HPDE6-E6E7 (cell line): ENCODE measurements around the gene WRAP73.
"Not testable (repeated sequence)": the region's sequence is repeated elsewhere in the genome, so short reads cannot be mapped to it uniquely, and the experiment has no call there.

Source experiments
- DNase-seq: peaks from one replicate; pipeline ENCODE4 v3.0.0; 2011; ENCODE audit warnings: missing footprints; ENCODE audit errors: extremely low spot score

The WRAP73 gene

DNA sequence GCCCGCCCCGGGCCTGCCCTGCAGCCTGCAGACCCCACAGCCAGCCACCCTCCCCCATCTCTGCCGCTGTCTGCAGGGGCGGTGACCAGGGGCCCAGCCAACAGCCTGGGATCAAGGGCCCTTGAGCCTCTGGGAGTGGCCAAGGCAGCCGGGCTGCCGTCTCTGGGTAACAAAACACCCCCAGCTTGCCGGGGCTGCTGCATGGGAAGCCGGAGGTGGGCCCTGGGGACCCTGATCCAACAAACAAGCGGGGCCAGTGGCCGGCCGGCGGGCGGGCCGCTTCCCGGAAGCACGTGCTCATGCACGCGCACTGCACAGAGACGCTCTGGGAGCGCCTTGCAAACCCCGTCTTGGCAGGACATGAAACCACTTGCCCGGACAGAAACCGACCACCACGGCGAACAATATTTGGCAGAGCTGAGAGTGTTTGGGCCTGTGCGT lies 51.8 kb downstream of the WRAP73 start:
- peak; percentile 50 for DNase-seq

DNA sequence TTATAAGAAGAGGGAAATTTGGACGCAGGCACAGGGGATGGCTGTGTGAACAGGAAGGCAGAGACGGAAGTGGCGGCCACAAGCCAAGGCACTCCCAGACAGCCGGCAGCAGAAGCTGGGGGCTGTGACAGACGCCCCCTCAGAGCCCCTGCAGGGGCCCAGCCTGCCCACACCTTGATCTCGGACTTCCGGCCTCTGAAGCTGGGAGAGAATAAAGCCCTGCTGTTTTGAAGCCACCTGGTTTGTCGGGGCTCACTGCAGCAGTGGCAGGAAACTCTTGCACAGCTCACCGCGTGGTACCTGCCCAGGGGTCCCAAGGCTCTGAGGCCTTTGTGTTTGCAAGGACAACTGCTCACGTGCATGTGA lies 52.3 kb downstream of the WRAP73 start:
- no peak for DNase-seq

DNA sequence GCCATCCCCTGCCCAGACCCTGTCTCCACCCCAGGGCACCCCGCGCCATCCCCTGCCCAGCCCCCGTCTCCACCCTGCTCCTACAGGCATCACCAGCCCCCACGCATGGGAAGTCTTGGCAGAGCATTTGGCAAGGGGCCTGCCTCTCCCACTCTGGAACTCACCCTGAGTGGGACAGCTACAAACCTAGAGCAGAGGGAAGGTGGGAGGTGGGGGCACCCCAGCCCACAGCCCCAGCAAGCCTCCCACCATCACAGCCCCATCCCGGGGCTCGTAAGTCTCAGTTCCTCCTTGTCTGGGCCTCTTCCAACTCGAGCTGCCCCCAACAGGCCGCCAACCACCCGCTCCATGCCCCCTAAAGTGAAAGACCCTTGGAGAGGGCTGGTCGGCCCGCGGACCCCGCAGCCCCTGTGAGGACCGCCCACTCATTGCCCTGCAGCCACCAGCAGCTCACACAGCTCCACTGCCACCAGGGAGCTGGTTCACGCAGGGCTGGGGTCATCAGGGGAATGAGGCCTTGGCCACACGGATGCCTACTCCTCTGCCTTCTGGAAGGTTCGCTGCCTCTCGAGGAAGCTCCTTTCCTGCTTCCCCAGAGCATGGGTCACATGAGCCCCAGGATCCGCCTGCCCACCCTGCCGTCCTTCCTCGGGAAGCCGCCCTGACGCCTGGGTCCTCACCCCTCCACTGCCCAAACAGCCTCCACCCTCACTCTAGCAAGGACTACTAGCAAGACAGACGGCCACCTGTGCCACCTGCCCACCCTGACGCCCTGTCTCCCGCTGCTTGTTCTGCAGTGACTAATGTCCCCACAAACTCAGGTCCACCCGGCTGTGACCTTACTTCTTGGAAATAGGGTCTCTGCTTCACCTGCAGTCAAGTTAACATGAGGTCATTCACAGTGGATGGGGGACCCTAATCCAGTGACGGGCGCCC lies 53.0 kb downstream of the WRAP73 start:
- no peak for DNase-seq

DNA sequence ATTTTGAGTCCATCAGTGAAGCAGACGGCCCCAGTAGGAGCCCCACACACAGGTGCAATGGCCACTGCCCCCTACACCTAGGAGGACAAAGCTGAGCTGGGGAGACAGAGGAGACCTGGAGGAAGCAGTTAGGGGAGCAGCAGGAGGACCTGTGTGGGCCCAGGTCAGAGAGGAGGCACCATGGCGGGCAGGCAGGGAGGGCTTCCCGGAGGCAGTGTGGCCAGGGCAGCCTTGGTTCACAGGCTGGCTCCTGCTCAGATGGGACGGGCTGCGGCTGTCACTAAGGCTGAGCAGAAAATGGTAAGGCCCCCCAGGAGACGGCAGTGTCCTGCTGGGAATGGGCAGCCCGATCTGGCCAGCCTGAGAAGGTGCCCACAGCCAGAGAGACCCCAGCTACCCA lies 54.0 kb downstream of the WRAP73 start:
- DNase-seq, result no peak

DNA sequence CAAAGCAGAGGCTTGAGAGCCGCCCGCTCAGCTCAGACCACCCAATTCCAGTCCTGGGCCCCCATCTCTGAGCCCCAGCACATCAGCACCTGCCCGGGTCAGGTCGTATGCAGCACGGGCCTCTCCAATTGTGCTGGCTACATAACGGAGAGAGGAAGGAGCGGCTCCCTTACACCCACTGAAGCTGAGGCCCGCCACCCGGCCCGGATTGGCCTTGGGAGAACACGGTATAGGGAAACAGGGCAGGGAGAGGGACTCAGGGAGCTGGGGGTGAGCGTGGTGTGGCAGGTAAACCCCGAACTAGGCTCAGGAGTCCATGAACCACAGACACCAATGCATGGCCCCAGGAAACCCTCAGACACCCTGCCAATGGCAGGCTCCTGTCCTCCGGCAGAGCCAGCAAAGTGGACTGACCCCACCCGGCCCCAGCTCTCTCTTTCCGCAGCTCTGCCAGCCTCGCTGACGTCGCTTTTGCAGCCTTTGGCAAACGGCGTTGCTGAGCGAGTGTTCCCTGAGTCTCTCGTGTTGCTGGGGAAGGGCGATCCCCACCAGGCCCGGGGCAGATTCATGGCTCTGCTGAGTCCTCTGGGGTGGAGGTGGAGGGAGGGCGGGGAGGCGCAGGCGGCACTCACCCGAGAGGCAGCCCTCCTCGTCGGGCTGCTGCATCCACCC lies 55.1 kb downstream of the WRAP73 start:
- no peak for DNase-seq

DNA sequence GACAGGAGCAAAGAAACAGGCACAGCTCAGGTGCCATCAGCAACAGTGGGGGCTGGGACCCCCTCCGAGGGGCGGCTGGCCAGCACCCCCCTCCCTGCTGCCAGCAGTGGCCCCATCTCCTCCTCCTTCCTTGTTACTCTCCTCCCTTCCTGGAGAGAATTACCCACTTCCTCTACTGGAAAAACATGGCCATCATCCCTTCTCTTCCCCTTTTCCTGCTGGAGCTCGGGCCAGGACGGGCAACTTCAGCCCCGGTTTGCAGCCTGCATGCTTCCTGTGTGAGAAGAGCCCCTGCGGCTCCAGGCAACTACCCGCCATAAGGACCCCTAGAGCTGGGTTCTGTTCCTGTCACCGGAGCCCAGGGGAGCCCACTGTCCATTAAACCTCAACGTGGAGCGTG lies 56.2 kb downstream of the WRAP73 start:
- DNase-seq, result no peak

DNA sequence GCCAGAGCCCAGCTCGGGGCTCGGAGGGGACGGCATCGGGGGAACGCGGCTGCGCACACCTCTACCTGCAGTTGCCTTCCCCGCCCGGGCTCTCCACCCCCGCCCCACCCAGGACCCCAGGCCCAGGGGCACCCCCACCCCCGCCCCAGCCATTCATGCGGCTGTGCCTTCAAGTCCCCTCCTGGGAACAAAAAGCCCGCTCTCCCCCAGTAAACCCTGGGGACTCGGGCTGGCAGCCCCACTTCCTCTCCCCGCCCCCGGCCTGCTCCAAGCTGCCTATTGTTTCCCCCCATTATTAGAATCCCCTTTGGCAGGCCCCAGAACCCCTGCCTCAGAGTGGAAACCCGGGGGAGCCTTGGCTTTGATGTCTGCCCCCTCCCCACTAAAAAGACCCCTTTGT lies 56.6 kb downstream of the WRAP73 start:
- no peak for DNase-seq

DNA sequence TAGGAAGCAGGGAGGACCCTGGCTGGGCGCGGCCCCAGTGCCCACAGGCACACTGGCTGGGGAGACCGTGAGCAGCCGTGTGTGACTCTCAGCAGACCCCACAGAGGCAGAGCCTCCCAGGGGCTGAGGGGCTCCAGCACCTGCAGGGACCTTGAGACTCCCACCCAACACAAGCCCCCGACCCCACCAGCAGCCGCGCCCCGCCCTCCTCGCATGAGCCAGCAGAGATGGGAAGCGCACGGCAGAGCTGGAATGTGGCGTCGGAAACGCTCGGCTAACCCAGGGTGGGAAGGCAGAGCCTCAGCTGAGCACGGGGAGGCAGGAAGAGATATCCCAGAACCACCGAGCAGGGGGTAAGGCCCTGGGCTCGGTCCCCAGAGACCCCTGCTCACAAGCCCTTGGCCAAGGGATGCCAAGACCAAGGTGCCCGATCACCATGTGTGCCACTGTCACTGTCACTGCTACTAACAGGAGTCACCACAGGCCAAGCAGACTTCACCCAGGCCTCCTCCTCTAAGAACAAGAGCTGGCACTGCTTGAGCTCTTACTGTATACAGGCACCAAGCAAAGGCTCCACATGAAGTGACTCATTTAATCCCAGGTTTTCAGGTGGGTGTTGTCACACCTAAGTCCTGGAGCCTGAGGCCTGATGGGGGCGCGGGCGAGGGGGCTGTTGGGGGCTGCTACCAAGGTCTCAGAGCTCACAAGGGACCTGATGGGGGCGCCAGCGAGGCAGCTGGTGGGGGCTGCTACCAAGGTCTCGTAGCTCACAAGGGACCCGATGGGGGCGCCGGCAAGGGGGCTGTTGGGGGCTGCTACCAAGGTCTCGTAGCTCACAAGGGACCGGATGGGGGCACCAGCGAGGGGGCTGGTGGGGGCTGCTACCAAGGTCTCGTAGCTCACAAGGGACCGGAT lies 58.7 kb downstream of the WRAP73 start:
- DNase-seq, result no peak

DNA sequence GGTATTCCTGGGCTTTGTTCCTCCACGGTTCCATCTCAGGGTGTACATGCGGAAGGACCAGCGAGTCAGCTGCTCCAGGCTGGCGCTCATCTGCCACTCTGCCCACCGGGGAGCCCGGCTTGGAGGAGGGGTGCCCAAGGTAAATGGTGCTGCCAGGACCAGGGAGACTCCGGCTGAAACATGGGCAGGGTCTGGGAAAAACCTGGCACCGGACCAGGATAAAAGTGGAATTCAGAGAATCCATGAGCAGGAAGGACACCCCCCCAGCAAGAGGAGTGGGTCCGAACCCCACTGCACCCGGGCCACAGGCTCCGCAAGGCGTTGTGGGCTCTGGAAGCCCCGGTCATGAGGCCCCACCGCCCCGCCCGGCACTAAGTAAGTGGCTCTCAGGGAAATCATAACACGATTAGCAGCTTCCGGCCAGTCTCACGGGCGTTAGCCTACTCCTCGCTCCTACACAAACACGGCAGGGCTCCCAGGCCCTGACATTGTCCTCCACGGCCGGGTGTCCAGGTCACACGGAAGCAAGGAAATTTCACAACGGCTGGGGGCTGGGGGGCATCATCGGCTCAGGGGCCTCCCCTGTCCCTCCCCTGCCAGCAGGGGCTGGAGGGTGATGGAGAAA lies 59.7 kb downstream of the WRAP73 start:
- DNase-seq, result no peak

DNA sequence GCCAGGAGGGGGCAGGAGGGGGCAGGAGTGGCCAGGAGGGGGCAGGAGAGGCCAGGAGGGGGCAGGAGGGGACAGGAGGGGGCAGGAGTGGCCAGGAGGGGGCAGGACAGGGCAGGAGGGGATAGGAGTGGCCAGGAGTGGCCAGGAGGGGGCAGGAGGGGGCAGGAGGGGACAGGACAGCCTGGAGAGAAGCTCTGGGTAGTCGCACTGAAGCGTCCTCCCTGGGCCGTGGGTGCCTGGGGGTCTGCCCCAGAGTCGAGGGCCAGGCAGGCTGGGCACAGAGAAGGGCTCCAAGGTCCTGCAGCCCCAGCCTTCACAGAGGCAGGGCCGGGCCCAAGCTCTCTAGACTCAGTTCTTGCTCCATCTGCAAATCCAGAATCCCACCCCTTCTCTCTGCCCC lies 61.5 kb downstream of the WRAP73 start:
- DNase-seq, result no peak

DNA sequence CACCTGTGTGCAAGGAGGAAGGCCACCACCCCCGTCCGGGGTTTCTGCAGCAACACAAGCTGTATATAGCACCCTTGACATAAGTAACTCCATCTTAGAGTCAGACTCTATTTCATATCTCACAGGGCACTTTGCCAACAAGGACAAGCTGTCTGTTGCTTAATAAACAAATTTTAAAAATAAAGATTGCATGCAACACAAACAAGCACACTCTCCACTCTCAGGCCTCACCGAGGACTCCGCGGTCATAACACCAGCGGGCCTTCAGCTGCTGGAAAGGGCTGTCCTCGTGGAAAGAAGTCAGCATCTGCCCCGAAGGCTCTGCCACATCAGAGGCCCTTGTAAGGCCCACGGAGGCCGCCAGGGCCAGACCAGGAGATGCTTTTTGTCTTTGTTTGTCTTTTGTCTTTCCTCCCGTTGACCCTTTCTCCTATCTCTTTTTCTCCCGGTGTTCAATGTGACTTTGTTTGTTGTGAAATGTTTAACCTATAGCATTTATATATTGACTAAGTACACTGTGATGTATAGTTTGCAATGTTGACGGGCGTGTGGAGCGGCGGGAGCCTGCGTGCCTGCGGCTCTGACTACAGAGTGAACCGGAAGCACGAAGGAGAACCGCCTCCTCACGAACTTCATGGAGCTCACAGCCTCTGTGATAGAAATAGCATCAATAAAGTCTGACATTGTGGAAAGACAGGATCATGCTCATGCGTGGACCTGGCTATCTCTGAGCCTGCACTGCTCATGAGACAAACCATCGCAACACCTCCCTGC lies 62.7 kb downstream of the WRAP73 start:
- DNase-seq, result peak; percentile 50

DNA sequence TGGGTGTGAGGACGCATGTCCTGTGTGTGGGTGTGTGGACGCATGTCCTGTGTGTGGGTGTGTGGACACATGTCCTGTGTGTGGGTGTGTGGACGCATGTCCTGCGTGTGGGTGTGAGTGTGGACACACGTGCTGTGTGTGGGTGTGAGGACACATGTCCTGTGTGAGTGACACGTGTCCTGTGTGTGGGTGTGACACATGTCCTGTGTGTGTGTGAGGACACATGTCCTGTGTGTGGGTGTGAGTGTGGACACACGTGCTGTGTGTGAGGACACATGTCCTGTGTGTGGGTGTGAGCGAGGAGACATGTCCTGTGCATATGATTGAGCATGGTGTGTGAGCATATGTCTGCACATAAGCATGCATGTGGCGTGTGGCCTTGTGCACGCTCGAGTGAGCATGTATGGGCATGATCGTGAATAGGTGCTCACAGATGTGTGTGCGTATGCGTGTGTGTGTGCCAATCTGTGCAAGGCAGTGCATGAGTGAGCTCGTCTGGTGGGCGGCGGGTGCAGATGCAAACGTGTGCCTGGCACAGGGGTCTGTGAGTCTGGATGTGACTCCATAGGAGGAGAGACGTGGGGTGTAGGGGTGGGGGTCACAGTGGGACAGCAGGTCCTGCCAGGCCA lies 63.8 kb downstream of the WRAP73 start:
- DNase-seq, result no peak

DNA sequence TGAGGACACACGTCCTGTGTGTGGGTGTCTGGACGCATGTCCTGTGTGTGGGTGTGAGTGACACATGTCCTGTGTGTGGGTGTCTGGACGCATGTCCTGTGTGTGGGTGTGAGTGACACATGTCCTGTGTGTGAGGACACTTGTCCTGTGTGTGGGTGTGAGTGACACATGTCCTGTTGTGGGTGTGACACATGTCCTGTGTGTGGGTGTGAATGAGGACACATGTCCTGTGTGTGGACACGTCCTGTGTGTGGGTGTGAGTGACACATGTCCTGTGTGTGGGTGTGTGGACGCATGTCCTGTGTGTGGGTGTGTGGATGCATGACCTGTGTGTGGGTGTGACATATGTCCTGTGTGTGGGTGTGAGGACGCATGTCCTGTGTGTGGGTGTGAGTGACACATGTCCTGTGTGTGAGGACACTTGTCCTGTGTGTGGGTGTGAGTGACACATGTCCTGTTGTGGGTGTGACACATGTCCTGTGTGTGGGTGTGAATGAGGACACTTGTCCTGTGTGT lies 64.5 kb downstream of the WRAP73 start:
- not testable (repeated sequence) for DNase-seq

DNA sequence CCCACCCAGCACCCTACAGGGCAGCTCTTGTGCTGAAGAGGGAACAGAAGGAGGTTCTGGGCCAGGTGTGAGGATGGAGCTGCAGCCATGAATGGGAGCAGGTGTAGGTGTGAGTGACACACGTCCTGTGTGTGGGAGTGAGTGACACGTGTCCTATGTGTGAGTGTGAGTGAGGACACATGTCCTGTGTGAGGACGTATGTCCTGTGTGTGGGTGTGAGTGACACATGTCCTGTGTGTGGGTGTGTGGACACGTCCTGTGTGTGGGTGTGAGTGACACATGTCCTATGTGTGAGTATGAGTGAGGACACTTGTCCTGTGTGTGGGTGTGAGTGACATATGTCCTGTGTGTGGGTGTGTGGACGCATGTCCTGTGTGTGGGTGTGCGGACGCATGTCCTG lies 65.0 kb downstream of the WRAP73 start:
- no peak for DNase-seq

DNA sequence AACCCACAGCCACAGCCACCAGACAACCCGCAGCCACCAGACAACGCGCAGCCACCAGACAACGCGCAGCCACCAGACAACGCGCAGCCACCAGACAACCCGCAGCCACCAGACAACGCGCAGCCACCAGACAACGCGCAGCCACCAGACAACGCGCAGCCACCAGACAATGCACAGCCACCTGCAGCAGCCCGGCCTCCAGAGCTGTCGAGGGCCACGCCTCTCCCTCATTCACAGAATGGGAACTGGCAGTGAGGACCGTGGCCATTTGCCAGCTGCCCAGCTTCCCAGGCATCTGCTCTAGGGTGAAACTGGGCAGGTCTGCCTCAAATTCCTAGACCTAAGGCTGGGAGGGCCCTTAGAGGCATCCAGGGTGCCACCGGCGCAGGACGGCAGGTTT lies 66.2 kb downstream of the WRAP73 start:
- not testable (repeated sequence) for DNase-seq

DNA sequence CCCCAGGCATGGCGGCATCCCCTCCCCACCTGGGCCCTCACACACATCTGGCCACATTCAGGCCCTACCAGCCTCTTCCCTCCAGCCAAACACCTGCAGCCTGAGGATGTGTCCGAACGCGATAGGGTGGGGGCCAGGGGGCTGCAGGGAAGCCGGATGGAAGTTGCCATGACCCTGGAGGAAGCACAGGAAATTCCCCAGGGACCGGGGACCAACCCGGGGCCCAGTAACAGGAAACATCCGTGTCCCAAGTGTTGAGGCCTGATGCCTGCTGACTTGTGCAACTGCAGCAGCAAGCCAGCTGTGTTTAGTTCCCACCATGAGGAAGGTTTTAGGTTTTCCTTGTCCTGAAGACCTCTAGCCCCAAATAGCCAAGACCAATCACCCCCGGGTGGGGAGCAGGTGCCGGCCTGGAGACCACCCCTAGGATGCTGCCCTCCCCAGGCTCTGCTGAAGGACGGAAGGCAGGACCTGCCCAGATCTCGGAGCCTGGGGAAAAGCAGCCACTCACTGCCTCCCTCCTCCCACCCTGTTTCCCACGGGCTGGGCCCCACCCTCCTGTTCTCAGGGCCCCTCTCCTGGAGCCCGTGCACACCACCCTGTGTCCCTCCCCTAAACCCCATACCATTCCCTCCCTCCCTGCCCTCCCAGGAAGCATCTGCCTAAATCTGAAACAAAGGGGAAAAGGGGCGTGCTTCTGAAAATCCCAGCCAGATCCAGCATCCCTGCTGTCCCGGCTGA lies 68.4 kb downstream of the WRAP73 start:
- no peak for DNase-seq
